ENCODE data around the gene MBOAT2. TPM values are rescaled to one million over a fixed set of nuclear protein-coding genes. Genes with fewer than 3 reads are reported as not detected.

The MBOAT2 gene
- total and polyA plus RNA-seq, 2 donors (not counting 1 experiment from before 2014, with no cell fraction given): 0.24 to 1.3 TPM

DNA sequence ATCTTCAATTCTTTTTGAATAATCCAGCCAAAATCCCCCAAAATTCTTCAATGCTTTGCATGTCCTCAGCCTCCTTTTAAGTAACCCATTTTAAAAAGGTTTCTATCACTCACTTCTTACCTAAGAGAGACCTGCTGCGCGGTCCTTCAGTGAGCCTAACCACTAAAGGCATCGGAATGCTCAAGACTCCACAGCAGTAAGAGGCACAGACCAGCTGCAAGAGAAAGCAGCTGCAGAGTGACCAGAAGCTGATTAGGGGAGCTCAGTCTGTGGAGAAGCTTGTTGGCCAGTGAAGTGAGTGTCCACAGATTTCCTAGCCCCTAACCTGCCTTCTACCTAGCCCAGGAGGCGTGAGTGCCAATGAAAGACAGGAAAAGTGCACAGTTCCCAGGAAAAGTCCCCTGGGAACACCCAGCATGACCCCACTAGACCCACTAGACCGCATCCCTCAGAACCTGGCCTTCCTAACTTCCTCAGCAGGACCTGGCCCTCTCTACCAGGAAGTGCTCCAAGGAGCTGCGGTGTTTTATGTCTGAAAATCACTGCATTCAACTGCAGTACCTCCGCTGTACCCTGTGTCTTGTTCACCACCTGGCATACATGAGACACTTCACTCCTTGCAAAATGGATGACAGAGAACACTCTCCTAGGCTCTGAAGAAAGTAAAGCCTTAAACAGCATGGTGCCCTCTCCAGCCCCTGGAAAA, 10.1 kb downstream of the MBOAT2 start:
- POLR2A ChIA-PET: no interaction called here
- ATAC-seq (ENCODE audit: low read depth) (no peak), DNase-seq (no peak)
- Histone ChIP-seq H3K27ac (ENCODE audit: low read length in 2 of 2) (no peak overlapping the region), H3K9ac (ENCODE audit: low read length) (no peak overlapping the region), H3K4me2 (replicated peaks; ENCODE audit: low read depth, low read length, poor library complexity, severe bottlenecking) (no peak overlapping the region), H3K4me1 (ENCODE audit: control insufficient read depth in 2 of 2, insufficient read depth in 2 of 2, low read length in 2 of 2) (no peaks in the 10 kb centered on the region), H4K20me1 (ENCODE audit: control insufficient read depth, insufficient read depth, low read length, poor library complexity, severe bottlenecking) (no peaks in the 10 kb centered on the region), H3K79me2 (ENCODE audit: control insufficient read depth, insufficient read depth, low read length) (no peaks in the 10 kb centered on the region), H3K27me3 (replicated peaks in 1 of 4; ENCODE audit: control extremely low read depth in 1 of 4, control insufficient read depth in 3 of 4, insufficient read depth in 4 of 4, low read length in 3 of 4) (no peaks in the 10 kb centered on the region), H2AFZ (ENCODE audit: insufficient read depth, low read depth, low read length, poor library complexity, severe bottlenecking) (no peak overlapping the region), H3K9me3 (ENCODE audit: control extremely low read depth in 1 of 3, control insufficient read depth in 2 of 3, insufficient read depth in 1 of 3, low read length in 2 of 3) (no peaks in the 10 kb centered on the region), H3K36me3 (replicated peaks in 1 of 2; ENCODE audit: control extremely low read depth in 1 of 2, control insufficient read depth in 1 of 2, extremely low read depth in 1 of 2, insufficient read depth in 2 of 2, low read length in 1 of 2) (no peaks in the 10 kb centered on the region), H3K4me3 (ENCODE audit: control extremely low read depth in 1 of 5, extremely low read depth in 1 of 5, insufficient read depth in 1 of 5, low read depth in 2 of 5, low read length in 4 of 5) (no peak overlapping the region)
- Mint-ChIP-seq H3K27ac (no peak overlapping the region), H3K9me3 (ENCODE audit: insufficient read depth) (no peaks in the 10 kb centered on the region), H3K27me3 (no peaks in the 10 kb centered on the region), H3K4me1 (no peaks in the 10 kb centered on the region), H3K4me3 (no peak overlapping the region)
- CTCF ChIA-PET: no interaction called here
- 90% methylated on average over 7 of the region's 7 CpGs for WGBS (ENCODE audit: insufficient coverage)
- intact Hi-C loops (cut with micrococcal nuclease): no loop called here
- TF ChIP-seq, protein P1, sequence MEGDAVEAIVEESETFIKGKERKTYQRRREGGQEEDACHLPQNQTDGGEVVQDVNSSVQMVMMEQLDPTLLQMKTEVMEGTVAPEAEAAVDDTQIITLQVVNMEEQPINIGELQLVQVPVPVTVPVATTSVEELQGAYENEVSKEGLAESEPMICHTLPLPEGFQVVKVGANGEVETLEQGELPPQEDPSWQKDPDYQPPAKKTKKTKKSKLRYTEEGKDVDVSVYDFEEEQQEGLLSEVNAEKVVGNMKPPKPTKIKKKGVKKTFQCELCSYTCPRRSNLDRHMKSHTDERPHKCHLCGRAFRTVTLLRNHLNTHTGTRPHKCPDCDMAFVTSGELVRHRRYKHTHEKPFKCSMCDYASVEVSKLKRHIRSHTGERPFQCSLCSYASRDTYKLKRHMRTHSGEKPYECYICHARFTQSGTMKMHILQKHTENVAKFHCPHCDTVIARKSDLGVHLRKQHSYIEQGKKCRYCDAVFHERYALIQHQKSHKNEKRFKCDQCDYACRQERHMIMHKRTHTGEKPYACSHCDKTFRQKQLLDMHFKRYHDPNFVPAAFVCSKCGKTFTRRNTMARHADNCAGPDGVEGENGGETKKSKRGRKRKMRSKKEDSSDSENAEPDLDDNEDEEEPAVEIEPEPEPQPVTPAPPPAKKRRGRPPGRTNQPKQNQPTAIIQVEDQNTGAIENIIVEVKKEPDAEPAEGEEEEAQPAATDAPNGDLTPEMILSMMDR (IDR thresholded peaks at IDR 0.05): no peak

DNA sequence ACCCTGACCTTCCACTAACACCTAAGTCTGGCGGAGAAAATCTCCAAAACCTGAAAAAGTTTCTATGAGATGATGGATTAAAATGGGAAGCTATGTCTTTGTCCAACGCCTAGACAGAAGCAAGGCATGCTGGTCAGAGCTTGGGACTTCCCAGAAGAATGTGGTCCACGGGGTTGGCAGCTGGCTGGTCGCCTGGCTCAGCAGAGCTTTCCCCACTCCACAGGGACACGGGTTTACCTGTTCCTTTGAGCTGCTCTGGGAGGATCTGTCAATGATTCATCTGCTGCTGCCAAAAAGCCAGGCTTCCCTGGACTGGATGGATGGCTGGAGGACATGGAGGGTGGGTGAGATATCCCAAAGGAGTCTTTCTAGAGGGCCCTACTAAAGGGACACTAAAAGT, 10.8 kb downstream of the MBOAT2 start:
- no peak overlapping the region for H2AFZ ChIP-seq (ENCODE audit: insufficient read depth, low read depth, low read length, poor library complexity, severe bottlenecking)
- WGBS (ENCODE audit: insufficient coverage): 96% methylated on average over 3 of the region's 5 CpGs
- H3K27ac ChIP-seq (ENCODE audit: low read length in 2 of 2): no peak overlapping the region
- ChIA-PET POLR2A (no interaction called here), CTCF (interaction anchor here (0.7 kb wide), 1 partner anchor 1989 kb away, joined by 3 read pairs; no protein-coding TSS in a partner anchor)
- H3K4me1 ChIP-seq (ENCODE audit: control insufficient read depth in 2 of 2, insufficient read depth in 2 of 2, low read length in 2 of 2): no peaks in the 10 kb centered on the region
- no peaks in the 10 kb centered on the region for H3K9me3 ChIP-seq (ENCODE audit: control extremely low read depth in 1 of 3, control insufficient read depth in 2 of 3, insufficient read depth in 1 of 3, low read length in 2 of 3)
- DNase-seq (no peak), ATAC-seq (ENCODE audit: low read depth) (no peak)
- Mint-ChIP-seq H3K27ac (no peak overlapping the region), H3K4me1 (no peaks in the 10 kb centered on the region), H3K9me3 (ENCODE audit: insufficient read depth) (no peaks in the 10 kb centered on the region), H3K4me3 (no peak overlapping the region), H3K27me3 (no peaks in the 10 kb centered on the region)
- H4K20me1 ChIP-seq (ENCODE audit: control insufficient read depth, insufficient read depth, low read length, poor library complexity, severe bottlenecking): no peaks in the 10 kb centered on the region
- no peaks in the 10 kb centered on the region for H3K79me2 ChIP-seq (ENCODE audit: control insufficient read depth, insufficient read depth, low read length)
- no peak overlapping the region for H3K4me3 ChIP-seq (ENCODE audit: control extremely low read depth in 1 of 5, extremely low read depth in 1 of 5, insufficient read depth in 1 of 5, low read depth in 2 of 5, low read length in 4 of 5)
- intact Hi-C loops (cut with micrococcal nuclease): no loop called here
- H3K27me3 ChIP-seq (replicated peaks in 1 of 4; ENCODE audit: control extremely low read depth in 1 of 4, control insufficient read depth in 3 of 4, insufficient read depth in 4 of 4, low read length in 3 of 4): no peaks in the 10 kb centered on the region
- TF ChIP-seq, protein P1 (IDR thresholded peaks at IDR 0.05): no peak
- no peak for TF ChIP-seq EZH2 (IDR thresholded peaks at IDR 0.05; ENCODE audit: borderline replicate concordance, insufficient read depth, low read depth, low read length, poor library complexity, severe bottlenecking)
- H3K4me2 ChIP-seq (replicated peaks; ENCODE audit: low read depth, low read length, poor library complexity, severe bottlenecking): no peak overlapping the region
- no peak overlapping the region for H3K9ac ChIP-seq (ENCODE audit: low read length)
- no peaks in the 10 kb centered on the region for H3K36me3 ChIP-seq (replicated peaks in 1 of 2; ENCODE audit: control extremely low read depth in 1 of 2, control insufficient read depth in 1 of 2, extremely low read depth in 1 of 2, insufficient read depth in 2 of 2, low read length in 1 of 2)

Data from B cell (primary cell).